SH-SY5Y (cell line): ENCODE data around the gene CCDC148.

Experiments
- GATA2 ChIP-seq: IDR thresholded peaks from 2 replicates; pipeline ENCODE4 v1.6.1; 2011; ENCODE audit warnings: mild to moderate bottlenecking, low read depth, low read length
- GATA3 ChIP-seq: IDR thresholded peaks from 2 replicates; pipeline ENCODE4 v1.6.1; 2011; ENCODE audit warnings: low read depth, mild to moderate bottlenecking, low read length, moderate library complexity

- TF ChIP-seq GATA3 (no peak), GATA2 (no peak)
Measured at GRCh38 chr2:158391876-158392275, 64.7 kb downstream of the CCDC148 start.
